ENCODE data around the gene ZNF467.

The ZNF467 gene

GRCh38 chr7:149761307-149761706 lies 12.1 kb downstream of the ZNF467 start:
- H3K4me2 ChIP-seq (ENCODE audit: low read length) = no peak overlapping the region
- H3K27ac ChIP-seq = no peak overlapping the region
- H3K9me3 ChIP-seq (ENCODE audit: control insufficient read depth, low read length) = no peaks in the 10 kb centered on the region
- no peak overlapping the region for H3K9ac ChIP-seq
- TF ChIP-seq CTCF (IDR thresholded peaks at IDR 0.05) = no peak
- no peak overlapping the region for H3K4me3 ChIP-seq (ENCODE audit: low read depth, low read length)
- H3K4me1 ChIP-seq = no peaks in the 10 kb centered on the region
- H3K27me3 ChIP-seq (ENCODE audit: control insufficient read depth, insufficient read depth, low read length) = no peaks in the 10 kb centered on the region
- H3K79me2 ChIP-seq = no peaks in the 10 kb centered on the region
- H2AFZ ChIP-seq = no peak overlapping the region
- H3K36me3 ChIP-seq (ENCODE audit: control insufficient read depth, insufficient read depth, low read length) = no peaks in the 10 kb centered on the region

DNA sequence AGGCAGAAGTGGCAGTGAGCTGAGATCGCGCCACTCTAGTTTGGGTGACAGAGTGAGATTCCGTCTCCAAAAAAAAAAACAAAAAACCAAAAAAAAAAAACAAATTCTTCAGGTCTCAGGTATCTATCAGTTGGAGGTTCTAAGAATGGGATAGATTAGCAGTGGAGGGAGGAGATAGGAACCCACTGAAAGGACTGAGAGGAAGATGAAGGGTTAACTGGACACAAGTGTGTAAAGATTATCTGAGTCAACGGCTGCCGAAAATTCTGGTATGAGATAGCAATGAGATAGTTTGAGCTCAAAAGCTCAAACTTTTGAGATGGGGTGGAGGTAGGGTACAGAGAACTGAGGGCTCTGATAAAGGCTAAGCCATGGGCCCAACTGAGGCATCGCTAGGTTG lies 12.8 kb downstream of the ZNF467 start:
- no peak for TF ChIP-seq CTCF (IDR thresholded peaks at IDR 0.05)
- H3K79me2 ChIP-seq = no peaks in the 10 kb centered on the region

DNA sequence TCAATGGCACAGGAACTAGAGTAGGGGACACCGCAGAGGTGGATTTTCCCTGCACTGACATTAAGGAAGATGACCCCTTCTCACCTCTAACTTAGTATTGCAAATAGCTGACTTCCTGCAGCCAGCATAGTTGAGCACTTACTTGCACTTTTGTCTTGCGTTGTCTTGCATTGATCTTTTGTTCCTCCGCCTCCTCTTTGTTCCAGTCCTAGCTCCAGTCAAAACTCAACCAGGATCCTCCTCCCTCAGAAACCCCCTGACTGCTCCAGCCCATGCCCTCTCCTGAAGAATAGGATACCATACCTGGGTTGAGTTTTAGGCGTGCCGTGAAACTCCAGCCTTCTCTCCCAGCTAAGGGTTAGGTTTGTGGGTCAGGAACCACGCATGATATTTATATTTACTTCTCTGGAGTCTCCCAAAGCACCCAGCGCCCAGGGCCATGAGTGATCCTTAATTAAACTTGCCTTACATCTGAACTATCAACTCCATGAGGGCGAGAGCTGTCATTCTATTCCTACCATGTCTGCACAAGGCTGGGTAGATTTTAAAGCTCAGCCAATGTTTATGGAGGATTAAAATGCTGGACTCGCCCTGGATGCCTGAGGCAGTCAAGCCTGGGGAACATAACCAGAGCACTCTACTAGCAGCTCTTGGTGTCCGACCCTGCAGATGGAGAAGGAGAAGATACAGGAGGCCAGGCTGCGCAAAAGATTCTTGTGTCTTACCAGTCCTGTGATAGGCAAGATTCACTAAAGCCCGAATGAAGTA lies 14.1 kb downstream of the ZNF467 start:
- no peaks in the 10 kb centered on the region for H3K79me2 ChIP-seq
- no peaks in the 10 kb centered on the region for H3K4me1 ChIP-seq
- no peaks in the 10 kb centered on the region for H3K36me3 ChIP-seq (ENCODE audit: control insufficient read depth, insufficient read depth, low read length)
- H3K27me3 ChIP-seq (ENCODE audit: control insufficient read depth, insufficient read depth, low read length) = no peaks in the 10 kb centered on the region
- no peak overlapping the region for H3K4me3 ChIP-seq (ENCODE audit: low read depth, low read length)
- no peaks in the 10 kb centered on the region for H3K9me3 ChIP-seq (ENCODE audit: control insufficient read depth, low read length)
- H3K4me2 ChIP-seq (ENCODE audit: low read length) = no peak overlapping the region
- no peak overlapping the region for H2AFZ ChIP-seq
- no peak for TF ChIP-seq CTCF (IDR thresholded peaks at IDR 0.05)
- no peak overlapping the region for H3K9ac ChIP-seq
- no peak overlapping the region for H3K27ac ChIP-seq

More for the DNA sequence above, 12.8 kb downstream of the ZNF467 start:
- H3K4me2 ChIP-seq (ENCODE audit: low read length) = no peak overlapping the region
- no peak overlapping the region for H3K27ac ChIP-seq
- no peak overlapping the region for H3K9ac ChIP-seq
- no peaks in the 10 kb centered on the region for H3K27me3 ChIP-seq (ENCODE audit: control insufficient read depth, insufficient read depth, low read length)
- H3K4me3 ChIP-seq (ENCODE audit: low read depth, low read length) = no peak overlapping the region
- H3K4me1 ChIP-seq = no peaks in the 10 kb centered on the region
- H3K36me3 ChIP-seq (ENCODE audit: control insufficient read depth, insufficient read depth, low read length) = no peaks in the 10 kb centered on the region
- H2AFZ ChIP-seq = no peak overlapping the region
- no peaks in the 10 kb centered on the region for H3K9me3 ChIP-seq (ENCODE audit: control insufficient read depth, low read length)

- Histone ChIP-seq H3K4me3 (ENCODE audit: low read depth, low read length) (no peak overlapping the region), H3K27me3 (ENCODE audit: control insufficient read depth, insufficient read depth, low read length) (no peaks in the 10 kb centered on the region), H2AFZ (no peak overlapping the region), H3K36me3 (ENCODE audit: control insufficient read depth, insufficient read depth, low read length) (no peaks in the 10 kb centered on the region), H3K27ac (no peak overlapping the region), H3K79me2 (no peaks in the 10 kb centered on the region), H3K4me2 (ENCODE audit: low read length) (no peak overlapping the region), H3K9ac (no peak overlapping the region), H3K4me1 (no peaks in the 10 kb centered on the region), H3K9me3 (ENCODE audit: control insufficient read depth, low read length) (no peaks in the 10 kb centered on the region)
- peak; percentile 49 for TF ChIP-seq CTCF (IDR thresholded peaks at IDR 0.05)
Measured at GRCh38 chr7:149753375-149754233, 19.8 kb downstream of the ZNF467 start.

Data from parathyroid adenoma (tissue), 2 donors.